Germinal center (tissue), 1 donor: ENCODE measurements around the gene WDR86.
A peak's percentile ranks its signal among the peaks of the same experiment; 100 is the strongest.

ENCODE experiments used
- DNase-seq: peaks from one replicate; pipeline ENCODE4 v3.0.0; 2012; ENCODE audit warnings: mixed read lengths, low spot score

WDR86 gene

DNA sequence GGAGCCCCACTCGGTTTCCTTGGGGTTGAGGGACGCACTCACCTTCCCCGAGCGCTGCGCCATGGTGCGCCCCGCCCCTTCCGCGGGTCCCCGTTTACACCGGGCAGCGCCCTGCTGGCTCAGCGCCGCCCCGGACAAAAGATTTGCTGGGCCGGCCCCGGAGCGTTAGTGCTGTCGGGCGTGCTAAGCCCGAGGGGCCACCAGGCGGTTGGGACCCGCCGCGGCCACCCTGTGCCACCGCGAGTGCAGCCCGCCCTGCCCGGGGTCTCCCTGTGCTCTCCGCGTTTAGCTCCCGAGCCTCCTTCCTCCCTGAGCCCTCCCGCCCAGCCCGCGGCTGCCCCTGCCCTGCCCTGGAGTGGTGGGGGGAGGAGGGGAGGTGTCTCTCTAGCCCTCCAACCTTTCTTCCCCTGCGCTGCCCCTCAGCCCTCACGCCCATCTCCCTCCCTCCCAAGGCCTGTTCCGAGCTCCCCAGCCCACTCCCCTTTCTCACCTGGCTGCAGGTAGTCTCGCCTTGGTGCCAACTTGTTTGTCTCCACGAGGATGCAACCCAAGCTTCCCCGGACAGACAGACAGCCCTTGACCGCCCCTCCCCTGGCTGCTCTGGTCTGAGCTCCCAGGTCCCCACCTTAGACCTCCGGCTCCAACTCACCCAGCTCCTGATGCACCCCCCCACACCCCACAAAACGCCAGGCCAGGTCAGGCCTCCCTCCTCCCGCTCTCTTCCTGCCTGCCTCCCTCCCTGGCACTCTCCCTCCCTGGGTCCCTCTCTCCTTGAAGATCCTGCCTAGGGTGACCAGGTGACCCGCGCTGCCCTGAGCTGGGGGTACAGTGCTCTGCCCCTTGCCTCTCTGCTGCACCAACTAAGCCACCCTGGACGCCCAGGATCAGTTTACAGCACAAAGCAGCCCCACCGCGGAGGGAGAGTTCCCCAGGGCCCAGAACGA lies 30.3 kb upstream of the WDR86 start, which contains the start of gene CRYGN:
CRYGN (minus strand) TSS at position 287 of the 944 bp plus-strand sequence; CDS start at position 63, 224 bp downstream.
- DNase-seq: no peak

DNA sequence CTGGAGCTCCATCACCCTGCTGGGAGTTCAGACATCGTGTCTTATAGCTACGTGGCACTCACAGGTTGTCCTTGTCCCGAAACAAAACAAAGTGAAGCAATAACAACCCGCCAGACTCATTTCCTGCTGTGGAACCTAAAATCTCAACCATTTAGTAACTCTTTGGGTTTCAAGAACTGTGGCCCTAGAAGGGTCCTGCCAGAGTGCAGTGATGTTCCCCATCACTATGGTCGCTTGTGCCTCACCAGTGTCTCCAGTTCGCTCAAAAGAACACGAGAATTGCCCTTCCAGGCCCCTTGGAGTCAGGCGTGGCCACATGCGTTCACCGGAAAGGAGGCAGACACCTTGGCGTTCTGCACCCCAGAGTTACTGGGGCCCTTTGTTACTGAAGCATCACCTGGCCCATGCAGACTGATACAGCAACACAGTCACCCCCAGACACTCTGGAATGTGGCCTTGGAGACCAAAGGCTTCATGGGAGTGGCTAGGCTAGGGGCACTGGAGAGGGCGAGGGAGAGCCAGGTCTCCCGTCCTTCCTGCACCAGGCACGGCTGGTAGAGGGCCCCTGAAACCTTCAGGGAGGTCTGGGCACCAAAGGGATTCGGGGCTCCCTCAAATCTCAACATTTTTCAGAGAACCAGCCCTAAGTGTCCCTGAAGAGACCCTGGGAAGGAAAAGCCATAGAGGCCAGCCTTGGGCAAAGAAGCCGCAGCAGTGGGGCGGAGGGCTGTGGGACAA lies 29.2 kb upstream of the WDR86 start:
- no peak for DNase-seq

DNA sequence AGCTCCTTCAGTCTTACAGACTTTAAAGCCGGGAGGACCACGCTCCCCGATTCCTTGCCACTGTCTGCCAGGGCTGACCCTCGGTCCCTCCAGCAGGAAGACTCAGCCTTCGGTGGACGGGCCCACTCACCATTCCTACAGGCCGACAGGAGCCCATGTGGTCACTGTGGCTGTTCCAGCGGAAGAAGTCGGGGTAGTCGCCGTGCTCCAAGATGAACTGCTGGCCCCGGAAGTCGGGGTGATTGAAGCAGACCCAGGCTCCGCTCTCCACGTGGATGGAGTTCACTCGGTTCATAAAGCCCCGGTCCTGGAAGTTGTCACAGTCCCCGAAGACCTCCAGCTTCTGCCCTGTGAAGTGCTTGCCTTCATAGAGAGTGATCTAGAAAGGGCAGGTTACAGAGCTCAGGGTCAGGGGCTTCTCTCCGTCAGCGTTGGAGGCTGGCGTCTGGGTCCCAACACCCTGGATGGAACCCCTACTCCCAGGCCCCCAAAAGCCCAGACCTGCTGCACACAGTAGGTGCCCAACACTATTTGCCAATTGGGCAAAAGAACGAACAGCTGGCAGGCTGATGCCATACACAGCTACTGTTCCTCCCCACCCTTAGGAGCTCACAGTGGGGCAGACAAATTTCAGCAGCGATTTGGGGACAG lies 28.2 kb upstream of the WDR86 start:
- DNase-seq: no peak

DNA sequence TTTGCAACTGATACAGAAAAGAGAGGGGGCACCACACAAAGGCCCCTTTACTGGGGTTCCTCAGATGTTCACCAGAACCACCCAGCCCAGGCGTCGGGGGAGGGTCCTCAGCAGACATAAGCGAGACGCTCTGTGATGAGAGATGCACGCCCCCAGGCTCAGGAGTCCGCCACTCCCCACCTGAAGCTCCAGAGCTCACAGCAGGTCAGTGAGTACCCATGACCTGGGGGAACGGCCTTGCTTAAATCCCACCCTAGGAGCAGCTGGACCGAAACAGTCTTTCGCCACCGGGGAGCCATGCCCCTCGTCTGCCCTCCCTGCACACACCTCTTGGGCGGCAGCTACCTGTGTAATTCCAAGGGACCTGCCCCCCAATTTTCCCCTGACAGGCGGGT lies 27.3 kb upstream of the WDR86 start:
- DNase-seq: no peak

DNA sequence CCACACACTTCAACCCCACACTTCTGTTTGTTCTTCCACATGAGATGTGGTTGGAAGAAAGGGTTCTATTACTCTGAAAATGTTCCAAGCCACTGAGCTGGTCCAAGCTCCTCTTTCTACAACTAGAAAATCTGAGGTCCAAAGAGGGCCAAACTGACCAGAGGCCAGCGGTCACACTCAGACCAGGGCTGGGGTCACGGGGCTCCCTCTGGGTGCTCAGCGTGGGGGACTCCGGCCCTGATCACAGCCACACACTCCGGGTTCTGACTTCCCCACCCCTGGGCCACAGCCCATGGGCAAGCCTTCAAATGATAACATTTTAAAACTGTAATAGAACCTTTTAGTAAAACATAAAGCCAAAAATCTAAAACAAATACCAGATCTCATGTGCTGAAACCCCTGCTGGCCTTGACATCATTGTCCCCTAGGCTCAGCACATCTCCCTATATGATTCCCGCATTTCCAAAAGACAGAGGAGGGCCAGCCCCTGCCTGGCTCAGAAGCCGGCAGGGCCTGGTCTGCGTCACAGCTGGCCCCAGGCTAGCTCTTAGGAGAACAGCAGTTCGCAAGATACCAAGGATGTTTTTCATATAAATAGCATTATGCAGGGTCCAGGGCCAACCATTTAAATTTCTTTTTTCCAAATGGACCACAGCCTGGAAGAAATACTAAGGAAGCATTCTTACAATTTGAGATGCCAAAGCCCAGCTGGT lies 26.8 kb upstream of the WDR86 start:
- DNase-seq: no peak

DNA sequence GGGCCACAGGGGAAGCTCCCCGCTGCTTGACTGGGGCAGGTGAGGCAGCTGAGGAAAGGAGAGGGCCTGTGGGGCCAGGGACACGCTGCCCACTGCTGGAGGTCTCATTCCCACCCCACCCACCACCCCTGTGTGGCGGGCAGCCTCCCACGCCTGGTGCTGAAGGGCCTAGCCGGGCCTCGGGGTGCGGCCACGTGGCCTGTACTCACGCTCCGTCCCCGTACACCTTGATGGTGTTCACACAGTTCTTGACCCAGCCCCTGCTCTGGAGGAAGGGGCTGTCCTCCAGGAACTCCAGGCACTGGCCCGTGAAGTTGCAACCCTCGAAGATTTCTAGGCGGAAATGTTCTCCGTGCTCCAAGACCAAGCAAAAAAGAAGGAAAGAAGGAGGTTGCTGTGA lies 26.1 kb upstream of the WDR86 start:
- DNase-seq: no peak

DNA sequence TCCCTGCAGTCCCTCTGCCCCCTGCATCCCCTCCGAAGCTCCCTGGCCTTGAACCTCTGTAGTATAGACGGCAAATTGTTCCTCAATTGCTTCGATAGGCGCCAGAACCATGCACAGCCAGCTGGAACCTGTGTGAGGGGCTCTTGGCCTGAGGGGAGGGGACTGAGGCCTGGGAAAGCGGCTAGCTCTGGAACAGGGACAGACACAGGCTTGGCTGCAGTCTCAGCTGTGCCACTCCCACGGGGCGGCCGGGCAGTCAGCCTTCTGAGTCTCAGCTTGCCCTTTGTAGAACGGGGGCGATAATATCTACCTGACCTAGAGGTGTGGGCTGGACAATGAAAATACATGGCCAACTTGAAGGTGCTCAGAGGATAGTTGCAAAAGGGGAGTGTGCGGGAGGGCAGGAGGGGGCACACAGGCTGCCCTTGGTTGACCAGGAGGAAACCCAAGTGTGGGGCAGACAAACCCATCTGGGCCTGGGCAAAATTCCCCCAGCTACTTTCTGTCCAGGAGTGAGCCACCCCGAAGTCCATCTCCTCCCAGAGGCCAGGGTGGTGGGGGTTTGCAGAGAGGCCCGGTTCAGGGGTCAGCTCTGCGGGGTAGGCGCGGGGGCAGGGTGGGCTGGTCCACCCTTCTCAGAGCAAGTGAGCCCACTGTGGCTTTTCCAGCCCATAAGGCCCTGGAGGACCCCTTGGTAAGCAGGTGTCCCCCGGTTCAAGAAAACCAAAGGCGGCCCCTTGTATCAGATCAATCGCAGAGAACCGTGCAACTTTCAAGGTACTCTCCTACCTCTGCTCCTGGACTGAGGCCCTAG lies 25.5 kb upstream of the WDR86 start:
- DNase-seq: no peak

DNA sequence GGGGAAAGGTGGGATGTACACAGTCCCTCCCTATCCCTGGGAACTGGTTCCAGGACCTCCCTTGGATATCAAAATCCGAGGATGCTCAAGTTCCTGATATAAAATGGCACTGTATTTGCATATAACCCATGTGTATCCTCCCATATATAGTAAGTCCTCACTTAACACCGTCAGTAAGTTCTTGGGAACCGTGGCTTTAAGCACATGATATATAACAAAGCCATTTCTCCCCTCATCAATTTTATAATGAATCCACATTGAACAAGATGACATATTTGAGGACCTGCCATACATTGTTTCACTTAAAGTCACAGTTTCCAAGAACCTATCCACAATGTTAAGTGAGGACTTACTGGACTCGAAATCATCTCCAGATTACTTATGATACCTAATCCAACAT lies 24.7 kb upstream of the WDR86 start:
- DNase-seq: no peak

DNA sequence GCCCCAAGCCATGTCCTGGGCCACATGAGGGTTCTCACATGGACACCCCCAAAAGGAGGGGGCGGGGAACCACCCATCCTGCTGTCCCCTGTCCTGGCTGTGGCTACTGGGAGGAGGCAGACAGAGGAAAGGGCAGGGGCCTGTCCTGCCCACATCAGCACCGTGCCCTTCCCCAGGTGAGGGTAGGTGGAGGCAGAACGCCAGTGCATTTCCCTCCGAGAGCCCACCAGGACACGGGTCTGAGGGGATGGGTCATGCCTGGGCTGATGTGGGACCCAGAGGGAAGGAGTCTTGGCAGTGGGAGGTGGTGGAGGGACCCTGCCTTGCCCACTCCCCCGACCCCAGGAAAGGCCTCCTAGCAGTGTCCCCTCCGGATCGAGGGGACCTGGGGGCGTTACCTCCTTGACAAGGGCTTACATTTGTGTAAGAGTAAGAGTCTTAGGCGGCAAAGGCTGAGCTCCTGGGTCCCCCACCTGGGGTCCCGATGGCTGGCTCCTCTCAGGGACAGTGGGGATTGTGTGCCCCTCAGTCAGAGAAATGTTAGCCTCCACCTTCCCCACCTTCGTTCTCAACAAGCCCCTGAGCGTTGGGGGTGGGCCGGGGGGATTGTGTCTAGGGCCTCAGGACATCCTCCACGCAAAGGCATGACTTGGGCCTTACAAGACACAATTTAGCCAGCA lies 24.0 kb upstream of the WDR86 start:
- DNase-seq: no peak

DNA sequence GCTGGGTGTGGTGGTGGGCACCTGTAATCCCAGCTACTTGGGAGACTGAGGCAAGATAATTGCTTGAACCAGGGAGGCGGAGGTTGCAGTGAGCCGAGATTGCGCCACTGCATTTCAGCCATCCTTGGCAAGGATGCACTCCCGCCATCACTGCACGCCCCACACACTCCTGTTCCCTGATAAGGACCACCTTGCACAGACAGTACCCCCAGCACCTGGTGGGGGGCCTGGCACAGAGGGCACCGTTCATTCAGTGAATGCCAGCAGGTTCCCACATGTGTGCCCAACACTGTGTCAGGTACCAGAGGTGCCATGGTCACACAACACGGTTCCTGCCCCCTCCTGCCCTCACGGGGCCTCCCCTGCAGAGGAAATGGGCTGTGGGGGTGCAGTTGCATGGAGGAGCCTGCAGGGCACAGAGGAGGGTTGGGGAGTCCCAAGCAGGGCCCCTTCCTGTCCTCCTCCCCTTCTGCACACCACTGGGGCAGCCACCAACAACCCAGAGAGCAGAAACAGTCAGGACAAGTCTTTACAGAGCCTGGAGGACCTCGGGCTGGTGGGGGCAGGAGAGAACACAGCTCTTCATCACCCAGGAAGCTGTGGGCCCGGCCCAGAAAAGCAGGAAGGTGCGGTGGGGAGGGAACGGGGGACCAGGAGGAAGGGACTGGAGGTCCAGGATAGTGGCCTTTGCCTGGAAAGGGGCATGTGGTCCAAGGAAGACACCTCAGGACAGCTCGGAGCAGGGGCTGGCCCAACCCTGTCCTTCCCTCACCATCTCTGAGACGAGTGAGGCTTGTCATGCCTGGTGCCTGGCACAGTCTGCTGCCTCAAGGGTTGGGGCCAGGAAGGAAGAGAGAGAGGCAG lies 23.1 kb upstream of the WDR86 start:
- peak; percentile 50 for DNase-seq

DNA sequence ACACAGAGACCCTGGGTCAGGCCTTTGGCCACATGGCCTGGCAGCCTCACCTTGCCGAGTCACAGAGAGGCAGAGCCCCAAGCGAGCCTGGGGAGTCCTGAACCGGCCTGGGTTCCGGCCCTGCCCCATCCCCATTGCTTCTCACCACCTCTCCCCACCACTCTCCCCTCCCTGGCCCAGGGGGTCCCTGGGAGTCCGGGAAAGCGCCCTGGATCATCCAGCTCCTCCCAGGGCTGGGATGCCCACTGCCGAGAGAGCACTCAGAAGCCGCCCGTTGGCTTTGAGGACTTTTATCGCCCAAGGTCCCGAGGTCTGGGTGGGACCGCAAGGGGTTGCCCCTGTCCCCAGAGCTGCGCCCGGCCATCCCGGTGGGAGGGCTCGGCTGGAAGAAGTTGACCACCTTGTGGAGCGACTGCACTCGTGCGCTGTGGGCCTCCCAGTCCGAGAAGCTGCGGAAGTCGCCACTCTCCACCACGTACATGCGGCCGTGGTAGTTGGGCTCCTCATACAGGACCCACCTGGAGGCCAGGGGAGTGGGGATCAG lies 22.0 kb upstream of the WDR86 start:
- no peak for DNase-seq

DNA sequence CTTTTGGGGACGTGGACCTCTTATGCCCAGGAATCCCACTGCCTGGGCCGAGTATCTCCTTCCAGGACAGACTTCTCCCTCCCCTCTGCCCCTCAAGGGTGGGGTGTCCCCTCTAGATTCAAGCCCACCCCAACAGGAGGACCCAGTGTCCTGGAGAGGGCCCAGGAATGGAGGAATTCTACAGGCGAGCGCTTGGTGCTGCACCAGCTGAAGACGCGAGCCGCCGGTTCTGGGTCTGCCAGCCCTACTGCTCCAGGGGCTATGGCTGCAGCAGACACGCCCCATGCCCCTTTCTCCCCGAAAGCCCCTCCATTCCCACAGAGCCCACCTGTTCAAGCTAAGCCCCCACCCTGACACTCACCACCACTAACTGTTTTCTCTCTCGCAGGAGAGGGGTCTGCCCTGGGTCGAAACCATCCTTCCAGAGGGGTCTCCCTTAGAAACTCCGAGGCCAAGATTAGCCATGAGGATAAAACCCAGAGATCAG lies 21.5 kb upstream of the WDR86 start:
- no peak for DNase-seq

DNA sequence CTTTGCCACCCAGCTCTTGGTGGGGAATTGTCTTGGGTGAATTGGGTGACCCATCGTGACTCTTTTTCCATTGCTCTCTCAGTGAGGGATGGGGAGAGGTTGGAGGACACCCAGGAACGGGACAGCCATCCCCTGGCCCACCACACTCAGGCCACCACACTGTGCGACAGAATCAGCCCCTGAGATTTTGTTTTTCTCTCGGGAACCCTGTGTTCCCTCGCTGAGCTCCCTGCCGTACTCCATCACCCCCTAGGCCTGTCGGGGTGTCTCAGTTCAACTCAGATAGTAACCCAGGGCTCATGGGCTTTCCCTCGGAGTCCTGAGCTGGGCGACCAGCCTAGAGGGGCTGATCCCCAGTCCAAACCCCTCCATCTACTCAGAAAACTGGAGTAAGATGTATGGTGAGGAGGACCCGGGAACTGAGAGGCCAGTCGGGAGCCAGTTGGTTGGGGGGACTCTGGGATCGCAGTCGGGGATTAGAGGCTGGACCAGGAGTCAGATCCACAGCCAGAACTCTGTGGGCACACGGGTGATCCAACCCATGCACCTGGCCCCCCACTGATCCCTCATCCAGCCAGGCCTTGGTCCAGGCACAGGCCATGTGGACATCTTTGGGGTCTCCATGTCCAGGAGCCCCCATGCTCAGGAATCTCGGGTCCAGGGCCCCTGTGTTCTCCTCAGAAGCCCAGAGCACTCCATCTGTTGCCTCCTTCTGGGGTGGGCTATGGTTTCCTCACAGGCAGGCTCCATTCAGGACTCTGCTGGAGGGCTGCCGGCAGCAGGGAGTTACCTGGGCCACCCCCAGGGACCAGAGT lies 20.8 kb upstream of the WDR86 start:
- DNase-seq: no peak

DNA sequence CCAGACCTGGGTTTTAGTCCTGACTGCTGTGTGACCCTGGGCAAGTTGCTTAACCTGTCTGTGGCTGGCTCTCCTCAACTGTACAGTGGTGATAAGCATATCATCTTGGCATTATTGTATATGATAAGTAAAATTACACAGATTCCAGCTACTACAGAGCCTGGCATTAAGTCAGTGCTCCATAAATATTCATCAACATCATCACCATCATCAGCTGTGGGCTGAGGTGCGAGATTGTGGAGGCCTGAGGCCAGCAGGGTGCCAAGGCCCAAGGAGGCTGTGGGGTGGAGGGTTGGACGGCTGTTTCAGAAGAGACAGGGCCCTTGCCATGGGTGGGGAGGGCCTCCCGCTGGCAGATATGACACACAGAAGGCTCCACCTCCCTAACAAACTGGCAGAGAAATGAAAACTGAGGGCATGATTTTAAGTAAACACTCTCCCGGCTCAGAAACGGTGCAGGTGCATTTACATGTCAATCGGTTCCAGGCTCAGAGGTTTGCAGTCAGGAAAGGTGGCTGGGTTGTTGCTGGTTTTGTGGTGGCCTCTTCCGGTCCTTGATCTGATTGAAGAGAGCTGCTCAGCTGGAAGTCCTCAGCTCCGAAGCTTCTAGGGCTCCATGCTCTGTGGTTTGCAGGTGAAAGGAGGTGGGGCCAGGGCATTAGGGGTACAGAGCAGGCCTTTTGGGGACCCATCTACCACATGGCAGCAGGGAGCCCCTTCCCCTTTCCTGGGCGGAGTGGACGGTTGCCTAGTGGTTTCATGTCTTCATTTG lies 19.9 kb upstream of the WDR86 start:
- DNase-seq: no peak

DNA sequence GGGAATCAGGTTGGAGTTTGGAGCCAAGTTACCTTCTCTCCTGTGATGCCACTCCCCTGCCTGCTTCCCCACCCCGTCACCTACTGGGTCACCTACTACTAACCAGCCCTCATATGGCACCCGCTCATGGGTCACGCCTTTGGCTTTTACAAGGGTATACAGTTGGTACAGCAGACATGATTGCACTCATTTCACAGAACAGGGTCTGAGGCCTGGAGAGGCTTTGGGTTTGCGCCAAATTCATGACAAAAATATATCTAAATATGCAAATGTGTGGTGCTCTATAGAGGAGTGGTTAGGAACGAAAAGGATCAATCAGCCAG lies 19.4 kb upstream of the WDR86 start:
- no peak for DNase-seq

DNA sequence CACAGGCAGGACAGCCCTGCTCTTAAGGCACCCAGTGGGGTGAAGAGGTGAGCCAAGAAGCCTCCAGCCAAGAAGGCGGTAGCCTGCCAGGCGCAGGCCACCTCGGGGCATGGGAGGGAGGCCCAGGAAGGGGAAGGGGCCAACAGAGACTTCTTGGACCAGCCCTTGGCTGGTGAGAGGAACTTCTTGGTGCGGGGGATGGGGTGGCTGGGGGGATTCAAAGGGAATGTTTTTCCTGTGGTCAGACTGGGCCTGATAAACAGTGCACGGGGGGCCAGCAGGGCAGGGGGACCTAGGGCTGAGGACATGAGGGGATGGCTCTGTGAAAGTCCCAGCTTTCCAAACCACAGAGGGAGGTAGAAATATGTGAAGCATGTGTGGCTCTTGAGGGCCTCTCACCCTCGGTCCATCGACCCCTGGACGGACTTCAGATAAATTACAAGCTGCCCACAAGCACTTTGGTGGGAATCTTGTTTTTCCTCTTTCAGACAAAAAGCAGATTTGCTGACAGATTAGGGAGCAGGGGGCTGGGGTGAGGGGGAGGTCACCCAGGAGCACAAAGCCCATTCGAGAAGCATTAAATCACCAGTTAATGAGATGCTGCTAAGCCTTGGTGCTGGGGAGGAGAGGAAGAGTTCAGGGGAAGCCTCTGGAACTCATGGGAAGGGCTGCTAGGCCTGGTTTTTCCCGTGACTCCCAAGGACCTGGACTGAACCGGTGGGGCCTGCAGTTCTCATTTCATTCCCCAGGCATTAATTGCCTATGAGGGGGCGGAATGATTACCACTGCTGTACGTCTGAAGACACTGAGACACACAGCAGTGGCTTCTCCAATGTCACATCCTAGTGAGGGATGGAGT lies 18.8 kb upstream of the WDR86 start:
- DNase-seq: no peak
